Endothelial cell of umbilical vein (primary cell): Measurements from ENCODE around the gene KIF6.

Source experiments
- EZH2 ChIP-seq: IDR thresholded peaks from 2 replicates; pipeline ENCODE4 v1.6.1; 2012; ENCODE audit warnings: borderline replicate concordance, low read depth, mild to moderate bottlenecking, moderate library complexity, low read length, inconsistent platforms; ENCODE audit not compliant: severe bottlenecking
- FOS ChIP-seq: IDR thresholded peaks from 2 replicates; pipeline ENCODE4 v1.6.1; 2011; ENCODE audit warnings: mild to moderate bottlenecking, low read length, moderate library complexity, borderline replicate concordance; ENCODE audit not compliant: insufficient read depth
- GATA2 ChIP-seq: IDR thresholded peaks from 2 replicates; pipeline ENCODE4 v1.7.0; 2011; ENCODE audit warnings: low read depth, mild to moderate bottlenecking, moderate library complexity, mixed read lengths, low read length; ENCODE audit not compliant: insufficient read length, insufficient read depth
- JUN ChIP-seq: IDR thresholded peaks from 2 replicates; pipeline ENCODE4 v1.6.1; 2011; ENCODE audit warnings: borderline replicate concordance, low read depth; ENCODE audit not compliant: insufficient read length, insufficient read depth
- POLR2A ChIP-seq: IDR thresholded peaks from 2 replicates; pipeline ENCODE4 v1.6.1; 2012; ENCODE audit warnings: low read depth, mild to moderate bottlenecking, control low read depth, low read length
- POLR2AphosphoS5 ChIP-seq: IDR thresholded peaks from 2 replicates; pipeline ENCODE4 v1.6.1; 2012; ENCODE audit warnings: low read depth, mild to moderate bottlenecking, control low read depth, low read length, moderate library complexity; ENCODE audit not compliant: insufficient read depth
- TF ChIP-seq, protein P1 (sequence below), 2 donors: IDR thresholded peaks; 1 replicate in 1 of 2; 2 replicates in 1 of 2; pipeline ENCODE4 v1.5.1; 2011; ENCODE audit warnings: low read length in 2 of 2, mild to moderate bottlenecking in 2 of 2, moderate library complexity in 2 of 2, control low read depth in 1 of 2, inconsistent platforms in 1 of 2, low read depth in 1 of 2; ENCODE audit not compliant: insufficient read depth in 1 of 2; ENCODE audit errors: extremely low read depth in 1 of 2
- TF ChIP-seq, protein P2 (sequence below): IDR thresholded peaks from 2 replicates; pipeline ENCODE4 v1.6.1; 2011; ENCODE audit not compliant: insufficient read depth, insufficient read length

DNA sequence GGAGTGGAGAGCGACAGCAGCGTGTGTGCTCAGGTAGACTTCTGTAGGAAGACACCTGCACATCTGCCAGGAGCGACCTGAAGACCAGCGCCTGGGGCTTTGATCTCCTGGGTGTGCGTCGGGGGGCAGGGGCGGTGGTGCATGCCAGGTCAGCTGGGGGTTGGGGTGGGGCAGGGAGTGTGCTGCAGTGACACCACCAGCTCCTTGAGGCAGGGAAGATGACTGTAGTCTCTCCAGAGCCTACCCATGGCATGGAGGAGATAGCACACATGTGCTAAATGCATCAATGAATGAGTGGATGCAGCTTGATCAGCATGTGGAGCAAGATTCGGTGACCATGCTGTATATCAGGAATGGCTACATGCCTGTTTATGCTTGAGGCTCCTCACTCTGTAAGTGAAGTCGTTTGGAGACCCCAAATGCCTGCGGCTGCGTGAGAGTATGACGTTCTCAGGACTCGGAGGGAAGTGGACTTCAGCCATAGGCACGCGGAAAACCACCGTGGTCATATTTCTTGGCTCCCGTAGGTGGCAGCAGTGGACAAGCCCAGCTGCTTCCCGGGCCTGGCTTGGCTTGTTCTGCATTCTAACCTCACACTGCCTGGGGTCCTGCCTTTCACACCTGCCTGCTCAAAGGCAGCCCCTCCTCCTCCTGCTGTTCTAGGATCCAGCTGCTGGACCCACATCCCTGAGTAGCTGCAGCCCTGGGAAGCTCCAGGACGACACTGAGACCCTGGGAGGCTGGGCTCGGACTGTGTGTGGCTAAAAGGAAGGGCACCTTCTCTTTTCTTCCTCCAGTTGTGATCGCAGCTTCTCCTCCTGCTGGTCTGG lies 363.3 kb downstream of the KIF6 start:
- TF ChIP-seq, protein P1, sequence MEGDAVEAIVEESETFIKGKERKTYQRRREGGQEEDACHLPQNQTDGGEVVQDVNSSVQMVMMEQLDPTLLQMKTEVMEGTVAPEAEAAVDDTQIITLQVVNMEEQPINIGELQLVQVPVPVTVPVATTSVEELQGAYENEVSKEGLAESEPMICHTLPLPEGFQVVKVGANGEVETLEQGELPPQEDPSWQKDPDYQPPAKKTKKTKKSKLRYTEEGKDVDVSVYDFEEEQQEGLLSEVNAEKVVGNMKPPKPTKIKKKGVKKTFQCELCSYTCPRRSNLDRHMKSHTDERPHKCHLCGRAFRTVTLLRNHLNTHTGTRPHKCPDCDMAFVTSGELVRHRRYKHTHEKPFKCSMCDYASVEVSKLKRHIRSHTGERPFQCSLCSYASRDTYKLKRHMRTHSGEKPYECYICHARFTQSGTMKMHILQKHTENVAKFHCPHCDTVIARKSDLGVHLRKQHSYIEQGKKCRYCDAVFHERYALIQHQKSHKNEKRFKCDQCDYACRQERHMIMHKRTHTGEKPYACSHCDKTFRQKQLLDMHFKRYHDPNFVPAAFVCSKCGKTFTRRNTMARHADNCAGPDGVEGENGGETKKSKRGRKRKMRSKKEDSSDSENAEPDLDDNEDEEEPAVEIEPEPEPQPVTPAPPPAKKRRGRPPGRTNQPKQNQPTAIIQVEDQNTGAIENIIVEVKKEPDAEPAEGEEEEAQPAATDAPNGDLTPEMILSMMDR (IDR thresholded peaks at IDR 0.05; ENCODE audit: extremely low read depth in 1 of 2, insufficient read depth in 1 of 2, low read depth in 1 of 2, low read length in 2 of 2) = peak; percentile 65 to 85
- TF ChIP-seq POLR2A (no peak), POLR2AphosphoS5 (no peak), EZH2 (no peak), JUN (no peak), GATA2 (no peak), FOS (no peak)
- TF ChIP-seq, protein P2, sequence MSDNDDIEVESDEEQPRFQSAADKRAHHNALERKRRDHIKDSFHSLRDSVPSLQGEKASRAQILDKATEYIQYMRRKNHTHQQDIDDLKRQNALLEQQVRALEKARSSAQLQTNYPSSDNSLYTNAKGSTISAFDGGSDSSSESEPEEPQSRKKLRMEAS = no peak
